HG03139 (cell line): Measurements from ENCODE around the gene SUGP2.

ENCODE experiments used
- ATAC-seq: cut with Tn5 transposase; IDR thresholded peaks from one replicate; pipeline ENCODE4 v1.9.1; 2021; ENCODE audit not compliant: unreplicated experiment

Gene SUGP2

DNA sequence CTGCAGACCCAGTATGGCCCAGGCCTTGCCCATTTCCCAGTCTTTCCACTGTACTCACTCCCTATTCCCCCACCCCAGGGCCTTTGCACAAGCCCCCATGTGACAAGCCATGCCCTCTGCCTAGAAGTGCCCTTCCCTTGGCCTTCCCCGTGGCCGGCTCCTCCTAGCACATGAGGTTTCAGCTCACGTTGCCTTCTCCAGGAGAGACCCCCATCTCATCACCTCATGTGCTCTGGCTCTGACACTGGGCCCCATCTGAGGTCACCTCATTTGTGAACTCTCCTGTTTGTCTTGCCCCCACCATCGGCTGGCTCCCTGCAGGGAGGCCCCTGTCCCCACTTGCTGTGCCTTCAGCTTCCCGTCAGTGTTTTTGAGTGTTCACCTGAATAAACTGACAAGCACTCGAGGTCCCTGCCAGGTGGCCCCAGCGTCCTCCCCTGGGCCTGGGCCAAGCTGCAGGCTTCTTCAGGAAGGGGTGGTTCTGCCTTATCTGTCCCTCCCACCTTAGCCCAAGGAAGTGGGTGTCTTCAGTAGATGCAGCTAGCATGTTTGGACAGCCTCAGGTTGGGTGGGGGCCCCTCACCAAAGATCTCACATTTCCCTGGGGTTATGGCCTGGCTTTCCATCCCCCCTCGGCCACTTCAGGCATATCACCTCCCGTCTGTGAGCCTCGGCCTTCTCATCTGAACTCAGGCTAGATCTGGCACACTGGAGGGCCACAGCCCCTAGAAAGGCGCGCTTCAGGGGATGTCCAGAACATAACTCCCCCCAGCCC is 26.7 kb upstream of the SUGP2 start:
- ATAC-seq = no peak

DNA sequence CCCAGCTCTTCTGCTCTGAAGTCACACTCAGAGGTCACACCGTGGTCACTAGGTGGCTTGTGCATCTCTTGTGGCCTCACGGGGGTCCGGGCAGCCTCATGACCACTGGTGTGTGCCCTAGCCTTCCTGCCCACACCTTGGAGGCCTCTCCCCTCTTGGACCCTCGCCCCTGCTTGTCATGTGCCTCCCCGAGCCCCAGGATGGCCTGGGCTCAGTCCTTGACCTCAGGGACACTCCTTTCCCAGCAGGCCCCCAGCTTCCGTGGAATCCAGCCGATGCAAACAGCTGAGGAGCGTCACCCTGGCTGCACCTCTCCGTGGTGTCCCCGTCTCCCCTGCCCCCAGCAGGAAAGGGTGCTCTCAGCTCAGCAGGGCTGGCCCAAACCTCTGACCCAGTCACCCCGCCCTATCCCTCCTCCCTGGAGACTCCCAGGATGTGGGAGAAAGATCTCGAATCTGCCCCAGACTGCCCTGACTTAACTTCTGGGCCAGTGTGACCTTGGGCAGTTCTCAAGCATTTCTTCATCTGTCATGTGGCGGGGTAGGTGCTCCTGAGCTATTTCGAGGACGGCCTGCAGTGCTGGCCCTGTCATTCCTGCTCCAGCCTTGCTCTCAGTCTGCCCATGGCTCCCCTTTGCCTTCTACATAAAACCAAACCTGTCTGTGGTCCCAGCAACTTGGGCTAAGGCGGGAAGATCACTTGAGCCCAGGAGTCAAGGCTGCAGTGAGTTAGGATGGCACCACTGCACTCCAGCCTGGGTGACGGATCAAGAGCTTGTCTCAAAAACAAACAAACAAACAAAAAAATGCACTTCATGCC is 25.9 kb upstream of the SUGP2 start:
- no peak for ATAC-seq

DNA sequence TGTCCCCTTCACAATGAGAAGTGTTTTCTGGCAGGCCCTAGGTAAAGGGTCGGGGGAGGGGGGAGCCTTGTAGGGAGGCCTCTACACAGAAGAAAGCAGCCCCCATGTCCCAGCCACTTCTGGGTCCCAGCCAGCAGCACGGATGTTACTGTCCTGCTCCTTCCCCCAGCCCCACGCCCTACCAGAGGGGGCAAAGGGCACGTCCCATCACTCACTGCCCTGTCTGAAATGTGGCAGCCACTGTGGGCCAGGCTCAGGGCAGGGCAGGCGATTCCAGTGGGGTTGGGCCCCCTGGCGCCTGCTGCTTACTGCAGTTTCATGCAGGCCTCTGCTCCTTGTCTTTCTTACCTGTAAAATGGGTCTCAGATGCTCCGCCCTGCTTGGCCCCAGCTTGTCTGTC is 24.4 kb upstream of the SUGP2 start:
- ATAC-seq = no peak

DNA sequence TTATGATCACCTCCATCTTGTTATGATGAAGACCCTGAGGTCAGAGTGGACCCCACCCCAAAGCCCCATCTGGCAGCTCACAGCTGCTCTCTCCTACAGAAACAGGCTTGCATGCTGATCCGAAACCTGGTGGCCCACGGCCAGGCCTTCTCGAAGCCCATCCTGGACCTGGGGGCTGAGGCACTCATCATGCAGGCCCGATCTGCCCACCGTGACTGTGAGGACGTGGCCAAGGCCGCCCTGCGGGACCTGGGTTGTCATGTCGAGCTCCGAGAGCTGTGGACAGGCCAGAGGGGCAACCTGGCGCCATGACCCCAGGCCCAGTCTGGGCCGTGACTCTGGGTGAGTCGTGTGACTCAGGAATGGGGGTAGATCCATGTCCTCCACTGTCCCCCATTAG is 24.0 kb upstream of the SUGP2 start:
- no peak for ATAC-seq

DNA sequence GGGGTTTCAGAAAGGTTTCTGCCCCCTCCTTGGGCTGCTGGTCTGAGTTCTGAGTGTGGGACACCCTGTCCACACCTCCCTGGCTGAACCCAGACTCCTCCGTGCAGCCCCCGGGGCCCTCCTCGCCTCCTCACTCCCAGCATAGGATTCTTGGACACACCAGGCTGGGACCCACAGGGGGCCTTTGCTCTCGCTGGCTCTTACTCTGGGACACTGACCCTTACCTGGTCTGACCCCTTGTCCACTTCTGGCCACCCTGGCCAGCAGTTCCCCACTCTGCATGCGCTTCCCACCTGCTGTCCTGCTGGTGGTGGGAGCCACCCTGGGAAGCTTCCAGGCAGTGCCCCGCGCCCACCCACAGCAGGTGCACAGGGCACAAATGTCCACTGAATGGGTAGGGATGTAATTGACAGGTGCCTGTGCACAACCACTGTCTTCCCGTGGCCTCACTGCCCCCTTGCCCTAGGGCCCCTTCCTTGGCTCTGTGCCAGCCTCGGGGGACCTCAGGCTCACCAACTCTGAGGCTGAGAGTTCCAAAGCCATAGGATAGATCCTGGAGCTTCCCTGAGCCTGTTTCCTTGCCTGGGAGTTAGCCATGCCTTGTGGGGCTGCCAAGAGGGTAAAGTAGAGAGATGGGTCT is 23.4 kb upstream of the SUGP2 start:
- ATAC-seq = no peak

DNA sequence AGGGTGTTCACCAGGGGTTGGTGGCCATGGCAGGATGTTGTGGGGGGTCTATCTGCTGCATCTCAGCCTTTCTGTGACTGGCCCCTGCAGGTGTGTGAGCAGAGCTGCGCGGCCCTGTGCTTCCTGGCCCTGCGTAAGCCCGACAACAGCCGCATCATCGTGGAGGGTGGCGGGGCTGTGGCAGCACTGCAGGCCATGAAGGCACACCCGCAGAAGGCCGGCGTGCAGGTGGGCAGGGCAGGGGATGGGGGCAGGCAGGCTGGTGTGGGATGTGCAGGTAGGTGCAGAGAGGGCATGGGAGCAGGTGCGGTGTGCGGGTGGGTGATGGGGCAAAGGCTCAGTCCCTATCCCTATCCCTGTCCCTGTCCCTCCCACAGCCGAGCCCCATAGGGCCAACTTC is 22.4 kb upstream of the SUGP2 start:
- no peak for ATAC-seq

DNA sequence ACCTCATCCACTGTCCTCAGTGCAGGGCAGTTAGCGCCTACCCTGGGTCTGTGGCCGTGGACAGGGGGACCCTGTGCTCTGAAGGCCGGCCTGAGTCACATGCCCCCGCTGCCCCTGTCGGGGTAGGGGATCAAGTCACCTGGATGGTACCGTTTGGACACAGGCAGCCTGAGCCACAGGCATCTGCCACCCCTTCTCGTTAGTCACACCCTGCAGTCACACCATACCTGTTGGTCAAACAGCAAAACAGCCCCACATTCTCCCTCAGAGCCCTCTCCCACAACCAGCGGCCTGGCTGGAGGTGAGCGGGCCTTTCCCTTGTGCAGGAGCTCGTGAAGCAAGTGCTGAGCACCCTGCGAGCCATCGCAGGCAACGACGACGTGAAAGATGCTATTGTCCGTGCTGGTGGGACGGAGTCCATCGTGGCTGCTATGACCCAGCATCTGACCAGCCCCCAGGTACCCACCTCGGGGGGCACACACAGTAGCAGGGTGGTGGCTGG is 21.7 kb upstream of the SUGP2 start:
- no peak for ATAC-seq

DNA sequence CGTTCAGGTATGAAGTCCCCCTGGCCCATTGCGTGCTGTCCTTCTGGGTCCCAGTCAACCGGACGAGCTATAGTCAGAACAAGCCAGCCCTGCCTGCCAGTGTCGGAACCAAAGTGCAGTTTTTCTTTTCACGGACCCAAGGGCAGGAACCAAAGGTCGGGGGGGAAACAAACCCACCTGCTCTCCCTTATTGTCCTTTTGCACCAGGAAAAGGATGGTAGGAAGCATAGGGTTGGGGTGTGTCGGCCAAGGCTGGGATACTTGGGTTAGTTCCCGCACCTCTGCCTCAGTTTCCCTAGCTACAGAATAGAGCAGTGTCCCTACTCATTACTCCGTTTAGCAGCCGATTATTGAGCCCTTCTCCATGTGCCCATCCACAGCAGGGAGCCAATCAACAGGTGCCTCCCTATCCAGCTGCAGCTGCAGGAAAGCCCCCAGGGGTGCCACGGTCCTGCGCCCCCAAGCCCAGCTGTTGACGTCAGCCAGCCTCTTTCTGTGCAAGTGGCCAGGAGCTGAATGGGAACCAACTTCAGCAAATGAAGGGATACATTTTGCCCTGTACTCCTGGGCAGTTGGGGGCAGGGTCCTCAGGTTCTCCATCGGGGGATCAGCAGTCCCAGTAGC is 21.1 kb upstream of the SUGP2 start:
- no peak for ATAC-seq

DNA sequence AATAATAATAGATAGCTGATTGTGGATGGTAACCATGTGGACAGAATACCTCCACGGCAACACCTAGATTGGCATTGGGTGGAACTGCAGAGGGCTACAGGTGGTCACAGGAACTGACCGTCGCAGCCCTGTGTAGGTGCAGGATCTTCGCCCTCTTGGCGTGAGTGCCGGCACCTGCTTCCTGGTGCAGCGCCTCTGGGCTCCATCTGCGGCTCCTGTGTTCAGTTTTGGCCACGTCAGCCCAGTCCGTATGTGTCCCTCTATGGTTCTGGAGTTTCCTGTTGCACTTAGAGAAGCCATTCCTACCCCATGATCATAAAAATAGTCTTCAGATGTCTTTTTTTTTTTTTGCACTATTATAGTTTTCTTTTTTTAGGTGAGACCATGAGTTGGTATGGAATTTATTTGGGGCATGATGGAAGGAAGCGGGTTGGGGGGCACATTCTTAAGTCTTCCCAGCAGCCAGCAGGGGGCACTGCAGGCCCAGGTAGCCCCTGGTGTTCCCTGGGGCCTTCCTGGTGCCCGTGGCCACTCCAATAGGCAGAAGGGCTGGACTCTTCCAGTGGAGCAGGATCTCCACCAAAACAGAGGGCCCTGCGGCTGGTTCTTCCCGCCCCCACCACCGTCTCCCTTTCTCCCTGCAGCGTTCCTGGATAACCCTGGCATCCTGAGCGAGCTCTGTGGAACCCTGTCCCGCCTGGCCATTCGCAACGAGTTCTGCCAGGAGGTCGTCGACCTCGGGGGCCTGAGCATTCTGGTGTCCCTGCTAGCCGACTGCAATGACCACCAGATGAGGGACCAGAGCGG is 20.4 kb upstream of the SUGP2 start:
- ATAC-seq = no peak

DNA sequence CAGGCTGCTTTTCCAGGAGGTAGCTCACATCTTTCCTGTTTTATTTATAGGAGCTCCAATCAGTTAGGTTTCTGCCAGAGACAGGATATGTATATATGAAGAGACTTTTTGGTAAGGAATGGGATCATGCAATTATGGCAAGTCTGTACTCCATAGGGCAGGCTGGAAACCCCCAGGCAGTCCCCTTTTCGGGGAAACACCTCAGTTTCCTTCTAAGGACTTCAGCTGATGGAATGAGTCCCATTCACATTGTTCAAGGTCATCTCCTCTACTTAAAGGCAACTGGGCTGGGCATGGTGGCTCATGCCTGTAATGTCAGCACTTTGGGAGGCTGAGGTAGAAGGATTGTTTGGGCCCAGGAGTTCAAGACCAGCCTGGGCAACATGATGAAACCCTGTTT is 19.6 kb upstream of the SUGP2 start:
- ATAC-seq = no peak

DNA sequence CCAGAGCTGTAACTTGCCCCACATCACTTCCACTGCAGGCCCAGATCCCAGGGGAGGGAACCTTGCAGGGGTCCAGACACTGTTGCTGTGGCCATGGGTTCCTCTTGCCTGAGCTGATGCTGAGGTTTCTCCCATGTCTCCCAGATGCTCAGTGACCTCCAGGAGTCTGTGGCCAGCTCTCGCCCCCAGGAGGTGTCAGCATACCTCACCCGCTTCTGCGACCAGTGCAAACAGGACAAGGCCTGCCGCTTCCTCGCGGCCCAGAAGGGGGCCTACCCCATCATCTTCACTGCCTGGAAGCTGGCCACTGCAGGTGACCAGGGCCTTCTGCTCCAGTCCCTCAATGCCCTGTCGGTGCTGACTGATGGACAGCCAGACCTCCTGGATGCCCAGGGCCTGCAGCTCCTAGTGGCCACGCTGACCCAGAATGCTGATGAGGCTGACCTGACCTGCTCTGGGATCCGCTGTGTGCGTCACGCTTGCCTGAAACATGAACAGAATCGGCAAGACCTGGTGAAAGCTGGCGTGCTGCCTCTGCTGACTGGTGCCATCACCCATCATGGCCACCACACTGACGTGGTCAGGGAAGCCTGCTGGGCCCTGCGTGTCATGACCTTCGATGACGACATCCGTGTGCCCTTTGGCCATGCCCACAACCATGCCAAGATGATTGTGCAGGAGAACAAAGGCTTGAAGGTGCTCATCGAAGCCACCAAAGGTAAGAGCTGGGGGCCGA is 18.3 kb upstream of the SUGP2 start:
- ATAC-seq = no peak

DNA sequence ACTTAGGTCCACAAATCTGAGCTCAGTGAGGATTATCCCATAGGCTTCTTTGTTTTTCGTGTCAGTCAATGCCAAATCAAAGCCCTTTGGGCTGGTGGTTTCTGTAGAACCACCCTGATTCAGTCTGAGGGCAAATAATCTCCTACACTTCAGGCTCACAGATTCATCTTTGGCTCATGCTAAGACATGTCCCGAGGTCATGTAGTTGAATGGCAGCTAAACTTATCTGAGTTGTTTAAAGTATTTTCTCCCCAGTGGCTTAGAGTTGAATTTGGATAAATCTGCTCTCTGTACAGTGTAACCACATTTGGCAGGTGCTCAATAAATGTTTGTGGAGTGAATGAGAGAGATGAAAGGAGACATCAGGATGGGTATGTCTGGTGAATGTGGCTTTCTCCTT is 17.4 kb upstream of the SUGP2 start:
- ATAC-seq = no peak

DNA sequence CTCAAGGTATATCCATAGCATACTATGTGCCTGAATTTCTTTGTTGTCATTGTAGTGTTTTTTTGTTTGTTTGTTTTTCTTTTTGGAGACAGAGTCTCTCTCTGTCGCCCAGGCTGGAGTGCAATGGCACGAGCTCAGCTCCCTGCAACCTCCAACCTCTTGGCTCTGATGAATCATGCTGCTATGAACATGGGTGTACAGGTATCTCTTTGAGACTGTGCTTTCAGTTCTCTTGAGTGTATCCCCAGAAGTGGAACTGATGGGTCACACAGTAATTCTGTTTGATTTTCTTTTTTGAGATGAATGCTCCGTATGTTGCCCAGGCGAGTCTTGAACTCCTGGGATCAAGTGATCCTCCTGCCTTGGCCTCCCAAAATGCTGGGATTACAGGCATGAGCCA is 16.8 kb upstream of the SUGP2 start:
- no peak for ATAC-seq

DNA sequence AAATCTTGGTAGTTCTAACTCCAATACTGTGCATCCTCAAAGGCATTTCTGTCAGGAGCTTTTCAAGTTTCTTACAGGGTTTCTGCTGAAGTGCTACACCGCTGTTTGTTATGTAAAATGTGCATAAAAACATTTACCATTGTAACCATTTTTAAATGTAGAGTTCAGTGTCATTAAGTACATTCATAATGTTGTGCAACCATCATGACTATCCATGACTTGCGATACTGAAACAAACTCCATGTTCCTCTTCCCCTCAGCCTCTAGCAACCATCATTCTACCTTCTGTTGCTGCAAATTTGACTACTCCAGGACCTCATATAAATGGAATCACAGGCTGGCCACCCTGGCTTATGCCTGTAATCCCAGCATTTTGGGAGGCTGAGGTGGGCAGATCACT is 16.1 kb upstream of the SUGP2 start:
- ATAC-seq = no peak

DNA sequence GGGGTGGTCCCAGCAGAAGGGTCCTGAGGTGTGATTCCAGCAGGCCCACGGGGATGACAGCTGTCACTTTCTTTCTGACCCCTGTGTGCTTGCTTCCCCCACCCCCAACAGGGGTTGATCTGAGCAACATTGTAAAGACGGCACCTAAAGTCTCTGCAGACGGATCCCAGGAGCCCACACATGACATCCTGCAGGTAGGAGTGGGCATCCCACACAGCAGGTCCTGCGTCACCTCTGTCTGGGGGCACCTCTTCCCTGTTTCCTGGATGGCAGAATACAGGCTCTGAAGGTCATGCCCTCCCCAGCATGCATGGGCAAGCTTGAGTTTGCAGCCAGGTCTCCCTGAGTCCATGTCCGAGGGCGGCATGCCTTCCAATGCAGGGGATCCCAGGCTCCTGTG is 10.6 kb upstream of the SUGP2 start:
- no peak for ATAC-seq

DNA sequence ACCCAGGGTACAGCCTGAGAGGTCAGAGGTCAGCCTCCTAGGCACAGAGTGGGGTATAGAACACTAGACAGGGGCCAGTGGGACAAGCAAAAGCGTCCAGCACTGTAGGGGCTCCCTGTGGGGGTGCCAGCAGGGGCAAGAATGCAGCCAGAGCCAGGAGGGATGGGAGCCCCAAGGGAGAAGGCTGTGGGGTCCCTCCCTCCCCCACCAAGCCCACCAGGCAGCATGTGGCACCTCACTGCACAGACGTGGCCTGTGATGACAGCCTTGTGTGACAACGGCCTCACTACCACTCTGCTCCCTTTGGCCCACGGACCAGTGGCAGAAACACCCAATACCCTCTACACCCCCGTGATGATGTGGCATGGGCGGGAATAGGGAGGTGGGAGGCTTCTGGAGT is 10.2 kb upstream of the SUGP2 start:
- no peak for ATAC-seq

DNA sequence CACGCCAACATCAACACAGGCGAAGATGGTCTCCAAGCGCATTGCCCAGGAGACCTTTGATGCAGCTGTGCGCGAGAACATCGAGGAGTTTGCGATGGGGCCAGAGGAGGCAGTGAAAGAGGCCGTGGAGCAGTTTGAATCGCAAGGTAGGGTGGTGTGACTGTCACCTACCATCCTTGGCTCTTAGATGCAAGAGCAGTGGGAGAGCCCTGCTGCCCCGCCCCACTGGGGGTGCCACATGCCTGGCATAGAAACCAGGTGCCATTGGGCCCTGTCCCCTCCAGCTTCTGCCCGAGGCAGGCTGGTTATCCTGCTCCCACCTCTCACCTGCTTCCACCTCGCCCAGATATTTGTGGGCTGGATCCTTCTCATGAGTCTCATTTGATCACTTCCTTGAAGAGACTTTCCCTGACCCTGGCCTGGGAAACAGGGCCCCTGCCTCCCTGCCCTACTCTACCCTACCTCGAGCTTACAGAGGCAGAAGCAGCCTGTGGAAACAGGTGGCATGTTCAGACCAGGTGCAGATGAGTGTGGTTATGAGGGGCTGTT is 9.5 kb upstream of the SUGP2 start:
- no peak for ATAC-seq

DNA sequence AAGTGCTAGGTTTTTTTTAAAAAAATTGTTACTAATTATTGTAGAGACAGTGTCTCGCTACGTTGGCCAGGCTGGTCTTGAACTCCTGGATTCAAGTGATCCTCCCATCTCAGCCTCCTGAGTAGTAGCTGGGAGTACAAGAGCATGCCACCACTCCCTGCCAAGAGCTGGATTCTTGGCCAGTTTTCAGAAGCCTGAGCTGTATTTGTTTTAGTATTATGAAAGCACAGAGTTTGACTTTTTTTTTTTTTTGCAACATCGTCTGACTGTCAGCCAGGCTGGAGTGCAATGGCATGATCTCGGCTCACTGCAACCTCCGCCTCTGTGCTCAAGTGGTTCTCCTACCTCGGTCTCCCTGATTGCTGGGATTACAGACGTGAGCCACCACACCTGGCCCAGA is 7.1 kb upstream of the SUGP2 start:
- no peak for ATAC-seq

DNA sequence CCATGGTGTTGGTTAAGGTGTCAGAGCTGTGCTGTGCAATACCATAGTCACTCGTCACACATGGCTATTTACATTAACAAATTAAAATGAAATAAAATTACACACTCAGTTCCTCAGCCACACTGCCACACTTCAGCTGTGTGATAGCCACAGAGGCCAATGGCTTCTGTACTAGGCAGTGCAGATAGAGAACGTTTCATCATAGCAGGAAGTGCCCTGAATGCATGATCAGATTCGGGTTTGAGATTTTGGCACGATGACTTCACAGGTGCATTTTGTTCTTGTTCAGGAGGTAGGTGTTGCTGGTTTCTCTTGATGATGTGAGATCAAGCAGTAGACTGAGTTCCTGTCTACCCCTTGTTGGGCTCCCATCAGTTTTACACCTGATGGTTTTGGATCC is 6.6 kb upstream of the SUGP2 start:
- ATAC-seq = no peak

DNA sequence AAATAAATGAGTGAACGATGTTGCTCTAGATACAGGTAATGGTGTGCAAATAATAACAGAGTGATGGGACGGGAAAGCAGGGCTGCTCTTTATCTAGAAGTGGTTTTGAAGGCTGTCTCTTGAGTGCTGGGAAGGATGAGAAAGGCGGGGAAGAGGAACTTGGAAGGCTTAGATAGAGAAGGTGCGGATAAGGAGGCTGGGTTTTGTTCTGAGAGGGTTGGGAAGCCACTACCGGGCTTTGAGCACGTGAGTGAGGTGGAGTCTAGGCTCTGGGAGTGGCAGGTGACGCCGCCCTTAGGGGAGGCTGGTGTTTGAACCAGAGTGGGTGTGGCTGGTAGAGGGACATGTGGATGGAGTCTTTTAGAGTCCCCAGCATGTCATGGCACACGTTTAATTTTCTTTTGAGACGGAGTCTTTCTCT is 897 bp upstream of the SUGP2 start:
- ATAC-seq = no peak
